A673 (cell line): ENCODE measurements around the gene RBM20. TPM values are rescaled to one million over a fixed set of nuclear protein-coding genes. Genes with fewer than 3 reads are reported as not detected.

Experiments used
- BruUV-seq: library from RNA; stranded (reverse); fragments of 400-500 nt; replicated peaks from 2 replicates; lab custom pipeline; 2021; lab: Mats Ljungman, UMichigan
- CTCF ChIA-PET: fragments of 300-600 bp; sonication (Branson Sonifier 250); formaldehyde crosslinking; loops from one replicate; lab custom pipeline; 2022; ENCODE audit warnings: antibody characterized with exemption; lab: Charles Lee
- POLR2A ChIA-PET: fragments of 300-600 bp; sonication (Branson Sonifier 250); formaldehyde crosslinking; loops from one replicate; lab custom pipeline; 2022; ENCODE audit warnings: antibody characterized with exemption; ENCODE audit not compliant: low non-redundant PET; lab: Charles Lee
- DNase-seq: peaks from one replicate; pipeline ENCODE4 v3.0.0-alpha.2; 2015; ENCODE audit warnings: low spot score
- H3K27ac ChIP-seq: fragments of 200-600 bp; sonication (generic); 2 replicates; pipeline ENCODE4 v1.5.1; 2016; ENCODE audit warnings: mixed run types, low read depth, mild to moderate bottlenecking, mixed read lengths, antibody characterized with exemption, low read length; ENCODE audit not compliant: poor library complexity, severe bottlenecking
- H3K27me3 ChIP-seq: fragments of 200-600 bp; sonication (generic); replicated peaks from 2 replicates; pipeline ENCODE4 v1.6.1; 2017; ENCODE audit warnings: mixed run types, low read depth, mild to moderate bottlenecking, mixed read lengths, antibody characterized with exemption, low read length; ENCODE audit not compliant: insufficient read depth, poor library complexity
- H3K36me3 ChIP-seq: fragments of 200-600 bp; sonication (generic); 2 replicates; pipeline ENCODE4 v1.6.1; 2016; ENCODE audit warnings: mixed run types, mild to moderate bottlenecking, mixed read lengths, antibody characterized with exemption, low read length; ENCODE audit not compliant: insufficient read depth, poor library complexity, severe bottlenecking
- H3K4me1 ChIP-seq: fragments of 200-600 bp; sonication (generic); 2 replicates; pipeline ENCODE4 v1.6.1; 2017; ENCODE audit warnings: mixed run types, mild to moderate bottlenecking, mixed read lengths, antibody characterized with exemption, low read length; ENCODE audit not compliant: insufficient read depth, poor library complexity, severe bottlenecking
- H3K4me3 ChIP-seq: fragments of 200-600 bp; sonication (generic); 2 replicates; pipeline ENCODE4 v1.5.1; 2016; ENCODE audit warnings: low read depth, mixed run types, mild to moderate bottlenecking, mixed read lengths, low read length; ENCODE audit not compliant: poor library complexity, severe bottlenecking
- H3K9me3 ChIP-seq: fragments of 200-600 bp; sonication (generic); 2 replicates; pipeline ENCODE4 v1.6.1; 2016; ENCODE audit warnings: mixed run types, low read depth, mild to moderate bottlenecking, mixed read lengths, antibody characterized with exemption, low read length; ENCODE audit not compliant: poor library complexity, severe bottlenecking
- EZH2 ChIP-seq: fragments of 200-600 bp; sonication (generic); IDR thresholded peaks from 2 replicates; pipeline ENCODE4 v1.6.1; 2017; ENCODE audit warnings: borderline replicate concordance, low read depth, mild to moderate bottlenecking, mixed read lengths, antibody characterized with exemption, low read length; ENCODE audit not compliant: poor library complexity, severe bottlenecking
- intact Hi-C: fragments of 100-400 bp; cut with micrococcal nuclease; formaldehyde crosslinking; loops from one replicate; pipeline ENCODE4 v1.10.0; 2022; ENCODE audit not compliant: unreplicated experiment
- total RNA-seq: library from RNA; stranded (reverse); gene quantifications from 2 replicates; pipeline ENCODE4 v1.2.3, GENCODE V29; 2021
- TF ChIP-seq, protein P1 (sequence below): fragments of 300-800, 200-600 bp; sonication (generic); conservative IDR thresholded peaks from 2 replicates; pipeline ENCODE4 v1.5.1; 2017; ENCODE audit warnings: low read depth, mild to moderate bottlenecking, antibody characterized with exemption, low read length, moderate library complexity, mixed read lengths

Gene RBM20
- total RNA-seq, 1 experiment from 2014 or later: 1.3 TPM

DNA sequence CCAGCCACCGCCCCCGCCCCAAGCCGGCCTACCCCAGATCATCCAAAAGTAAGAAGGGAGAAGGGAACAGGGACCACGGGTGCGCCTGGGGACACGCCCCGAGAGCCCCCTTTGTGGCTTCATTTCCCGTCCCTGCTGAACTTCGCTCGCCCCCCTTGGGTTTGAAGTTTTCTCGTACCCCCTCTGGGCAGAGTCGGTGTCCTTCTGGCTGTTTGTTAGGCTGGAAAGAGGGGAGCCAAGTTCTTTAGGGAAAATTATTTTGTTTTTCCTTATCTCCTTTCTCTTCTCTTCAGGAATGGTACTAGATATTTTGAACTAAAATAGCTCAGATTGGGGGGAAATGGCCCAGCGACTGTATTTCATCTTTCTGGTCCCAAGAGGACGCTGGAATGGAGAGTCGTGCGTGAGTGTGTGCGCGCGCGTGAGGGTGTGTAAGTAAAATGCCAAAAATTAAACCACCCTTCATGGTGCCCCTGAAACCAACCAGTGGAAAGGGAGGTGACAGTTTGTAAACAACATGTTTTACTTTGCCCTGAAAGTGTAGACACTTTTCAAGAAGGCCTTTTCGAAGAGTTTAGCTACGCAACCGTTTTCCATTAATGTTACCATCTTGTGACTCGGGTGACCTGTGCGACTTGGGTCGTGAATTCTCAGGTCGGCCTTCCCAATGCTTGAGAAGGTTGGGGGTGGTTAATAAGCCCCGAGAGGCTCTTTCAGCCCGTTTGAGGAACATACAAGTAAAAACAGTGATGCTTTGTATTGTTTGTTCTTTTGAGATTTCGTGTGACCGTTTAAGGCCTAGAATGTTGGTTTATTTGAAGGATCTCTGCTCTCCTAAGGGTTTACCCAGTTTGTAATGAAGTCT, 694 bp downstream of the RBM20 start:
- ChIA-PET CTCF (no interaction called here), POLR2A (no interaction called here)
- TF ChIP-seq EZH2: no peak
- TF ChIP-seq, protein P1, sequence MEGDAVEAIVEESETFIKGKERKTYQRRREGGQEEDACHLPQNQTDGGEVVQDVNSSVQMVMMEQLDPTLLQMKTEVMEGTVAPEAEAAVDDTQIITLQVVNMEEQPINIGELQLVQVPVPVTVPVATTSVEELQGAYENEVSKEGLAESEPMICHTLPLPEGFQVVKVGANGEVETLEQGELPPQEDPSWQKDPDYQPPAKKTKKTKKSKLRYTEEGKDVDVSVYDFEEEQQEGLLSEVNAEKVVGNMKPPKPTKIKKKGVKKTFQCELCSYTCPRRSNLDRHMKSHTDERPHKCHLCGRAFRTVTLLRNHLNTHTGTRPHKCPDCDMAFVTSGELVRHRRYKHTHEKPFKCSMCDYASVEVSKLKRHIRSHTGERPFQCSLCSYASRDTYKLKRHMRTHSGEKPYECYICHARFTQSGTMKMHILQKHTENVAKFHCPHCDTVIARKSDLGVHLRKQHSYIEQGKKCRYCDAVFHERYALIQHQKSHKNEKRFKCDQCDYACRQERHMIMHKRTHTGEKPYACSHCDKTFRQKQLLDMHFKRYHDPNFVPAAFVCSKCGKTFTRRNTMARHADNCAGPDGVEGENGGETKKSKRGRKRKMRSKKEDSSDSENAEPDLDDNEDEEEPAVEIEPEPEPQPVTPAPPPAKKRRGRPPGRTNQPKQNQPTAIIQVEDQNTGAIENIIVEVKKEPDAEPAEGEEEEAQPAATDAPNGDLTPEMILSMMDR: no peak
- BruUV-seq: TSS peak; percentile 31
- no peak for DNase-seq
- no peak overlapping the region for H3K27ac ChIP-seq
- no peaks in the 10 kb centered on the region for H3K9me3 ChIP-seq
- H3K27me3 ChIP-seq: peaks cover 13% of the 10 kb centered on the region
- peaks cover 37% of the 10 kb centered on the region for H3K4me1 ChIP-seq
- H3K4me3 ChIP-seq: peak overlapping the region; percentile 70
- intact Hi-C loops: no loop called here
- H3K36me3 ChIP-seq: no peaks in the 10 kb centered on the region

DNA sequence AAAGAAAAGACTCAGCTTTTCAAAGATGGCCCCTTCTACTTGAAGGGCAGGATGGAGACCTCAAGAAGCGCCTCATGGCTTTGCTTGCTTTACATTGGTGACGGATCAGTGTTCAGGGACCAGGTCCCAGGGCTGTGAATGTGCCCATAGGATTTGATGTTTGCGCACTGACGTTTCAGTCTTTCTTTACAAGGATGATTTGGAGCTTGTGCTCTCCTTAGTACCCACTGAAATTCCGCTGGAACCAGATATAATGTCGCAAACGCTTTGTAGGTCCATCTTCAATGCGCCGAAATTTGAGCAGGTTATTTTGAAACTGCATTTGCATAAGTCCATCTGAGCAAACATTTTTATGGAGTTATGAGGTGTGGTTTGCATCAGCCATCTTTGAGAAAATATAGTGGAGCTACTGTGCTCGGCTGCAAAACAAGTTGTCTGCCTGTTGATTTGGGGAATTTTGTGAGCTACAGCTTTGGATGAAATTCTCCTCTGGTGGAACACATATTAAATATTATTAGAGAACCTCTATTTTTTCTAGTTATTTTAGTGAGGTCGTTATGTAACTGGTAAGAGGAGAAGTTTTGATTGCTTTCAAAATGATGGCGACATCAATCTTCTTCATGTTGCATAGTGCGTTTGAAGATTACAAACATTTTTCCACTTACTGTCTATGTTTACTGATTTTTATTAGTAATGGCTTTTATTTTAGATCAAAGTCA, 2.4 kb downstream of the RBM20 start:
- ChIA-PET POLR2A (no interaction called here), CTCF (no interaction called here)
- Histone ChIP-seq H3K27ac (no peak overlapping the region), H3K4me1 (peaks cover 49% of the 10 kb centered on the region), H3K9me3 (no peaks in the 10 kb centered on the region), H3K27me3 (peaks cover 13% of the 10 kb centered on the region), H3K4me3 (no peak overlapping the region), H3K36me3 (no peaks in the 10 kb centered on the region)
- TF ChIP-seq, protein P1: no peak
- TF ChIP-seq EZH2: no peak
- BruUV-seq: no TSS peak
- DNase-seq: no peak
- intact Hi-C loops: no loop called here

DNA sequence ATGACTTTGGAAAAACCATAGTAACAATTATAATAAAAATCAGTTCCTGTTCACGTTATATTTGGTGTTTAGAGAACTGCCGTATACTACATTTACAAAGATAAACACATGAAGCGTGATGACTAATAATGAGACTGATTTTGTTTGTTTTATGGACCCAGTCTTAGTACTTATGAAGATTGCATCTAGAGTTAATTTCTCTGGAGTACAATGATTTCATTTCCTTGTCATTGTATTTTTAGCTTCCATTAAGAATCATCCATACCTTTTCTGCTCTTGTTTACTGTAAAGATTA, 2.9 kb downstream of the RBM20 start:
- TF ChIP-seq, protein P1: no peak
- no peak for TF ChIP-seq EZH2
- intact Hi-C loops: no loop called here
- DNase-seq: no peak
- H3K36me3 ChIP-seq: no peaks in the 10 kb centered on the region
- H3K27ac ChIP-seq: no peak overlapping the region
- H3K4me1 ChIP-seq: peaks cover 49% of the 10 kb centered on the region
- H3K4me3 ChIP-seq: no peak overlapping the region
- no TSS peak for BruUV-seq
- ChIA-PET POLR2A (no interaction called here), CTCF (no interaction called here)
- H3K27me3 ChIP-seq: peaks cover 13% of the 10 kb centered on the region
- H3K9me3 ChIP-seq: no peaks in the 10 kb centered on the region
